Measurements from ENCODE around the gene IL19. TPM values are rescaled to one million over a fixed set of nuclear protein-coding genes. Genes with fewer than 3 reads are reported as not detected.

IL19 gene
- total RNA-seq, 4 donors from 2014 or later, result 0.60 TPM; not detected in 3

- TF ChIP-seq, protein P1, sequence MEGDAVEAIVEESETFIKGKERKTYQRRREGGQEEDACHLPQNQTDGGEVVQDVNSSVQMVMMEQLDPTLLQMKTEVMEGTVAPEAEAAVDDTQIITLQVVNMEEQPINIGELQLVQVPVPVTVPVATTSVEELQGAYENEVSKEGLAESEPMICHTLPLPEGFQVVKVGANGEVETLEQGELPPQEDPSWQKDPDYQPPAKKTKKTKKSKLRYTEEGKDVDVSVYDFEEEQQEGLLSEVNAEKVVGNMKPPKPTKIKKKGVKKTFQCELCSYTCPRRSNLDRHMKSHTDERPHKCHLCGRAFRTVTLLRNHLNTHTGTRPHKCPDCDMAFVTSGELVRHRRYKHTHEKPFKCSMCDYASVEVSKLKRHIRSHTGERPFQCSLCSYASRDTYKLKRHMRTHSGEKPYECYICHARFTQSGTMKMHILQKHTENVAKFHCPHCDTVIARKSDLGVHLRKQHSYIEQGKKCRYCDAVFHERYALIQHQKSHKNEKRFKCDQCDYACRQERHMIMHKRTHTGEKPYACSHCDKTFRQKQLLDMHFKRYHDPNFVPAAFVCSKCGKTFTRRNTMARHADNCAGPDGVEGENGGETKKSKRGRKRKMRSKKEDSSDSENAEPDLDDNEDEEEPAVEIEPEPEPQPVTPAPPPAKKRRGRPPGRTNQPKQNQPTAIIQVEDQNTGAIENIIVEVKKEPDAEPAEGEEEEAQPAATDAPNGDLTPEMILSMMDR (IDR thresholded peaks at IDR 0.05), result no peak
- no peak for ATAC-seq (ENCODE audit: low FRiP score)
- no peak for DNase-seq (ENCODE audit: low spot score)
These were observed 38.0 kb downstream of the IL19 start for GRCh38 chr1:206808615-206809014.

- DNase-seq (ENCODE audit: low spot score) (no peak), ATAC-seq (ENCODE audit: low FRiP score) (no peak)
- TF ChIP-seq, protein P1 (IDR thresholded peaks at IDR 0.05), result no peak
These were observed 39.0 kb downstream of the IL19 start for GRCh38 chr1:206809504-206810084.

DNA sequence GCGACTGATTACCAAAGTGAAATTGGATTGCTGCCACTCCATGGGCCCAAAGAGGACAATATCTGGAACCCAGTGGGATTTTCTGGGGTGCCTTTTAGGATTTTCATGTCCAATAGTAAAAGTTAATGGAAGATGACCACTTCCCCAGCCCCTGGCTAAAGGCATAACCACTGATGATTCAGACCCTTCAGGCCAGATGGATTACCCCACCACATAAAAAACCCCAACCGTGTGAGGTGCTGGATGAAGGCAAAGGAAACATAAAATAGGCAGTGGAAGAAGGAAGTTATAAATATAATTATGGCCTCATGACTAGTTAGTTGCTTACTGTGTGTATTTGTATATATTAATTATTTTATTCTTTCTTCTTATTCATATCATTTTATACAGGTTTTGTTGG is 41.9 kb downstream of the IL19 start:
- DNase-seq (ENCODE audit: low spot score), result no peak
- no peak for ATAC-seq (ENCODE audit: low FRiP score)
- TF ChIP-seq, protein P1 (IDR thresholded peaks at IDR 0.05), result no peak

GRCh38 chr1:206814716-206815341 is 44.3 kb downstream of the IL19 start:
- DNase-seq (ENCODE audit: low spot score), result no peak
- ATAC-seq (ENCODE audit: low FRiP score), result no peak
- TF ChIP-seq, protein P1 (IDR thresholded peaks at IDR 0.05), result no peak

DNA sequence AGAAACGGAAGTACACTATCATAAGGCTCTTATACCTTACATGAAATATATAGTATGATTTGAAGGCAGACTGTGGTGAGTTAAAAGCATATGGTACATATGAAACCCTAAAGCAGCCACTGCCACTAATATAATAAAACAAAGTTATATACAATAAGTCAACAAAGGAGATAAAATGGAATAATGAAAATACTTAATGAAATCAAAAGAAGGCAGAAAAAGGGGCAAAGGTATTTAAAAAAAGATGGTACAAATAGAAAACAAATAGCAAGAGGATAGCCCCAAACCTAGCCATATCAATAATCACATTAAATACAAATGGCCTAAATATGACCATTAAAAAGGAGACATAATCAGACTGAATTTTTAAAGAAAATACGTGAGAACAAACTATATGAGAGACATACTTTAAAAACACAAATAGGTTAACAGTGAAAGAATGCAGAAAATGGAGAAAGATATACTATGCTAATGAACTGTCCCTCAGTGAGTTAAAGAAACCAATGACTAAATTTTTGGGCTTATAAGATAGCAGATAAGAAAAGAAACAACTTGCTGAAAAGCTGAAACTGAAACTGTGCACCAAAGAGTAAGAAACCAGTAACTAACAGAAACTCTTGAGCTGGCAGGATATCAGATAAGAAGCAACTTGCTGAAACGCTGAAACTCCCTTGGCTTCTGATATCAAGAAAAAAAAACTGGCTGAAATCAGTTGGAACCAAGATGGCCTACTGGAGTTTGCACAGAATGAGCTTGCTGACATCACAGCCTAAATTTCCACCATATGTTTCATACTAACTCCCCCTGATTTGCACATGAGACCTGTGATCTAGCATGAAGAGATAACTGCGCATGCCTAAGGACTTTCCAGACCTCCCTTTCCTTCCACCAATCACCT is 46.1 kb downstream of the IL19 start:
- TF ChIP-seq, protein P1 (IDR thresholded peaks at IDR 0.05), result no peak
- DNase-seq (ENCODE audit: low spot score) (no peak), ATAC-seq (ENCODE audit: low FRiP score) (peak; percentile 82)

- TF ChIP-seq, protein P1 (IDR thresholded peaks at IDR 0.05), result no peak
- ATAC-seq (ENCODE audit: low FRiP score) (no peak), DNase-seq (ENCODE audit: low spot score) (no peak)
These were observed 50.9 kb downstream of the IL19 start for GRCh38 chr1:206821493-206821892.

All from omental fat pad (tissue), 4 donors.